Right hindlimb (tissue), 1 donor: ENCODE results near the gene SSTR3.

Experiments
- DNase-seq: peaks from one replicate; pipeline ENCODE4 v3.0.0-alpha.2; 2018

The SSTR3 gene

DNA sequence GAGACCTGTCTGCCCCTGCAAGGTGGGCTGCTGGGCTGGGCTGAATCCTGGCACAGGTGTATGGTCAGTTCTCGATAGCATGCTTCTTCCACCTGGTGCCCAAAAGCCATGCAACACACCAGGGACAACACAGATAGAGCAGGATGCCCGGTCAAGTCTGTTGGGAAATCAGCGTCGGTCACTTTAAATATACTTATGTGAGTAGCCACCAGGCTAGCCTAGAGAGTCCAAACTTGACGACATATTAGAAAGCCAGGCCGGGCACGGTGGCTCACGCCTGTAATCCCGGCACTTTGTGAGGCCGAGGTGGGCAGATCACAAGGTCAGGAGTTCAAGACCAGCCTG is 33.2 kb downstream of the SSTR3 start:
- no peak for DNase-seq

DNA sequence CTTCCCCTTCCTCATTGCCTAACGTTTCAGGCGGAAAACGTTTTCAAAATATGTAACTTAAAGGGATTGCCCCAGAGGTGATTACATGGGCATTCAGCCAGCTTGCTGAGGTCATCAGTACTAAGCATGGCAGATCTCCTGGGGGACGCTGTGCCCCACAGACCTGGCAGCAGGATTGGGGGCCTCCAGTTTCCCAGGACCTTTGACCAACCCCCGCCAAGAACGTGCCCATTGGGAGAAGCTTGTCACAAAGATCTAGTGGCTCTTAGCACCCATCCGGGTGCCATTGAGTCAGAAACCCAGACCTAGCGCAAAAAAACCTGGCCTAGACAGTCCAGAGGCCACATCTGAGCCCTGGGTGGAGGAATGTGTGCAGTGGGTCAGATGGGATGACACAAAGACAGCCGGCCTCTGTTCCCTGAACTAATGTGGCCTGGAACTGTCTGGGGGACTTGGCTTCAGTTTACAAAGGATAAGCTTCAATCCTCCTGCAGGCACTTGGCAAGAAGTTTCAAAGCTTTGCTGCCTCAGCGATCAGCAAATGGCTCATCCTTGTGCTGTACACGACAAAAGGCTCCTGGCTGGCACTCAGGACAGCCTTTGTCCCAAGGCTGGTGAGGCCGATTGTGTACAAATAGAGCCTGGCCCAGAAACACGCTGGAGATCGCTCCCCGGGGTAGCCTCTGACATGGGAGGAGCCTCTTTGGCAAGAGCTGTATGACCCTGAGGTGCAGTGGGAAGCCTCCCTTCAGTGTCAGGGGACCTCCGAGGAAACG is 33.7 kb downstream of the SSTR3 start:
- peak; percentile 56 for DNase-seq

DNA sequence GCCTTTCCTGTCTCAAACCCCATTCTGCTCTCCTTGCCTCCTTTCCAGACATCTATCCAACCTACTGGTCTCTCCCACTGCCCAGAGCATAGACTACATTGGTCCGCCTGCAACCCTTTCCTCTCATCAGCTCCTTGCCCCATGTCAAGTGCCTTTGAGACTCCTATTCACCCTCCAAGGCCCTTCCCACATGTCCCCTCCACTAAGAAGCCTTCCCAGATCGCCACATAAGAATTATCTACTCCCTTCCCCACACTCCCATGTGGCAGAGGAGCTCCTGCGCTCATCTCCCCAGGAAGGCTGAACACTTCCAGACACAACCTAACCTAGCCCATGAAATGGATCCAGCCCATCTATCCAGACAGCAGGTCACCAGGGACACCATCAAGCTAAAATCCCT is 34.5 kb downstream of the SSTR3 start:
- DNase-seq: peak; percentile 7

DNA sequence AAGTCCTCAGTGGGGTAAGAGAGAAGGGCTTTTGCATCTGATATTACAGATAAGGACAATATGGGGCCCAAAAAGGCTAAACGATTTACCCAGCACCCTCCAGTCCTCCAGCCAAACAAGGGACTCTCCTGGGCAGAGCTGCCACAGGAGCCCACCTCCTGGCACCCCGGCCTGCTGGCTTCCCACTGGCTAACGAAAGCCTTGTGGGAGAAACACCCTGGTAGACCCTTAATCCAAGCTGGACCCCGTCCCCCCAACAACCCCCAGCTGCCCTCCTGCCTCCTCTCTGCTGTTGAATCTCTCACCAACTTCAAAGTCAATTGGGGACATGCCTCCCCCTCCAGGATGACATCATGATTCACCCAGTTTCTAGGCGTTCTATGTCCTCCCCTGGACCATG is 35.1 kb downstream of the SSTR3 start:
- DNase-seq: peak; percentile 22

DNA sequence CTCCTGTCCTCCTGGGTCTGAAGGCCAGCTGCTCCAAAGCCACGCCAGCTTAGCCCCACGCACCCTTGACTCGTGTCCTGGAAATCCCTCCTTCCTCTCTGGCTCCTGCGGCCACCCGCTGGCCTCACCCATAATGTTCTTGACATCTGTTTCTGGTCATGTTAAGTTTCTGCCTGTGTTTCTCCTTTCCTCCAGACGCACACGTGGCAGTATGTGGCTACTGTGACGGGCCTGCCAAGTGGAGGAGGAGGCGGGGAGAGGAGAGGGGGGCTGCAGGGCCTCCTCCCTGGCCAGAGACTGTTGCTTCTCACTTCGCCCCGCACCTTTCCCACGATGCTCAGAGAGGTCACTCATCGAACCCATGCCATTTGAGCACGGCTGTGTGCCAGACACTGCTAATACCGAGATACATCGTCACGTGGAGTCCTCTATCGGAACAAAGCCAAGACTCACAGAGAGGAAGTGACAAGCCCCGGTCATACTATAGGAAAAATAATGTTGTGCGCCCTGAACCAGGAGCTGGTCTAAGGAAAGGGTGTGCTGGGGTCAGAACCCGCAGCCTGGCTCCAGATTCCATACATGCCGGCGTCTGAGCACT is 35.7 kb downstream of the SSTR3 start:
- DNase-seq: peak; percentile 95

DNA sequence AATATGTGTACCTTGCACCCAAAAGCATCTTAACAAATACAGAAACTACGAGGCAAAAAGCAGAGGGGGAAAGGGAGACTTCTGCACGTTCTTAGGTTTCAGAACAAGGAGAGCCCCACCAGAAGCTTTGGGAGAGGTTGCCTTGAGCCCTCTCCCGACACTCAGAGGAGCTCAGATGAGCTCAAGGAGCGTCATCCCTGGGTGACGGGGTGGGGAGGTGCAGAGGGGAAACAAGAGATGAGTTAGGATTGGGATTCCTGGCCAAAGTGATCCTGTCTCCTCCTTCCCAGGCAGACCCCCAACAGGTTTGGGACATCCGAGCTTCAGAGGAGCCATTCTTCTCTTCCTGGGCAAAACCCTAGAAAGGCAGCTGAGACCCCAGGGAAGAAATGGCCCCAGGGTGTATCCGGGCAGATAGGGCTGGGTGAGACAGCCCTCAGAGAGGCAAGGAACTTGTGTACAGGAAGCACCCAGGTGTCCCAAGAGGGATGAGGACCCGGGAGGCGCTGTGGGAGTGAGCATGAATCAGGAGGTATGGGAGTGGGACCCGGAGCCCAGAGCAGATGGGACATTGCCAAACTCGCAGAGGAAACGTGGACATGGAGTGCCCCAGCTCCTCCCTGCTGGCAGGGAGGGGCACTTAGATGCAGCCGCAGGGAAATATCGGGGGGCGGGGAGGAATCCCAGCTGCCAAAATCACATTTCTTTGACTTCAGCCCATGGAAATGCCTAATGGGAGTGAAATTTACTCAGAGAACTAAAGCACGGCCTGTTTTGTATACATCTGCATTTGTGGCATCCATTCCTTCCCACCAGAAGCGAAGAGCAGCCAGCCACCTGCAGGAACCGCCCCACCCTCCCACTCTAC is 36.6 kb downstream of the SSTR3 start:
- peak; percentile 67 for DNase-seq

DNA sequence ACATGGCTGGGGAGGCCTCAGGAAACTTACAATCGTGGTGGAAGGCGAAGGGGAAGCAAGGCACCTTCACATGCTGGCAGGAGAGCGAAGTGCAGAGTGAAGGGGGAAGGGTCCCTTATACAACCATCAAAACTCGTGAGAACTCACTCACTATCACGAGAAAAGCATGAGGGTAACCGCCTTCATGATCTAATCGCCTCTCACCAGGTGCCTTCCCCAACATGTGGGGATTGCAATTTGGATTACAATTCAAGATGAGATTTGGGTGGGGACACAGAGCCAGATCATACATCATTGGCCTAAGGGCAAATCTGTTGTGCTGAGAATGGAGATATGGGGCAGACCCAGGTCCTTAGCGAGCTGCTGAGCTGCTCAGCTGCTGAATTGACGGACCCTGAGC is 37.3 kb downstream of the SSTR3 start:
- DNase-seq: peak; percentile 12

DNA sequence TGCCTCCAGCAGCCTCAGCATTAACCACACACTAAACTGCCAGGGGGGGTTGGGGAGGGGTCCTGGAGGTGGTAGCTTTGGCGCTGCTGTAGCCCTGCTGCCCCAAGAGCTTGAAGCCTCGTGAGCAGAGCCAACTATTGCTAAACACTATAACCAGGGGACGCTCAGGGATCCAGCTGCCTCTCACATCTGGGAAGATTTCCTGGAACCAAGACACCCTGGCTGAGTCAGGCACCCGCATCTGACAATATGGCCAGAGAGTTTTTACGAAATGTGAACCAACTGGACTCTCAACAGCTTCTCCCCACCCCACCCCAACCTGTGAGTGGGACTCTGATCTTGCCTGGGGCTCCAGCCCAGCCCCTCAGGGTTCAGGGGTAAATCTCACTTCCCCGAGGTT is 38.6 kb downstream of the SSTR3 start:
- DNase-seq: peak; percentile 55

DNA sequence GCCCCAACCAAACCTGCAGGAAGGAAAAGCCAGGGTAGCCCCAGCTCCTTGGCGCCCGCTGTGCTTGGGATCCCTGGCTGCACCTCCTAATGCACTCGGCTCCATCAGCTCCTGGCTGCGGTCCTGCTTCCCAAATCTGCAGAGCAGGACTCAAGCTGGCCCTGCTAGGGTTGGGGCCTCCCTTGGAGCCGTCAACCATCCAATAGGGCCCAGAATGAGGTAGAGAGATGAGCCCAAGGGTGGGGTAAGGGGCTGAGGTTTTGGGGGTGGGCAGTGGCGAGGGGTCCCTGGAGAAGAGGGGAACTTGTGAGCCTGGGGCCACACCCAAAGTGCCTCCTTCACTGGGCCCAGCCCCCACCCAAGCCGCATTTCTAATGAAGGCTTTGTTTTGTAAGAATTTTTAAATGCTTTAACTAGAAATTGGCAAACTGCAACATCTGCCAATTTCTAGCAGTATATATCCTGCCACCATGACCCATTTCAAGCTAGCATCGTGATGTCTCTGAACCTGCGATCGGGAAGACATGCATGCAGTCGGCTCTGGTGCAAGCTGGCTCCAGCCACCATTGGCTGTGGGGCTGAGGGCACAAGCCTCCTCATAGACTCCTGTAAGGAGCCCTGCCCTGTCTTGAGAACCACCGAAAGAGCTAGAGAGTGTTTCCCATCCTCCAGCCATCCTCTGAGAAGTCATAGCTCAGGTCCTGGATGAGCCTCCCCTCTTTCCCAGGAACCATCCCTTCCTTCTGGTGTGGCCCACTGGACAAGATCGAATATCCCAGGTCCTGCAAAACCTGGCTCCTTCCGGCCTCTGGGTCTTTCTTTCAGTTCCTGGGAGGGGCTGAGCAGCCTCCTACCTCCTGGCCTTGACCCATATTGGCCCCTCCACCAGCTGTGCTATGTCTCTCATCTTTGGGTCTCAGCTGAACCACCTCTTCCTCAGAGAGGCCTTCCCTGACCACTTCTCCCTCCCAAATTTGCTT is 39.7 kb downstream of the SSTR3 start:
- peak; percentile 29 for DNase-seq

DNA sequence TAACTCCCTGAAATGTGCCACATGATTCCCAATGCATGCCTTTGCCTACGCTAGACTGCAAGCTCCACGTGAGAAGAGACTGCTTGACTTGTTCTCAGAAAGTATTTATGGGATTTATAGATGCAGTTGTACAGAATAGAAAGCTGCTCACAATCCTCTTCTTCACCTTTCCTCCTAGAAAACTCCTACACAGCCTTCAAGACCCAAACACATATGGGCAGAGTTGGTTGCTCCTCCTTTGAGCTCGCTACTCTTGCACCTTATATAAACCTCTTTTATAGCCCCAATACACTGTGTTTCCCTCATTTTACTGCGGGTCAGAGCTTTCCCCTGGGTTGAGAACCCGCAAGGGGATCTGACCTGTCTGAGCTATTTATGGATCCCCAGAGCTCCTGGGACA is 40.6 kb downstream of the SSTR3 start:
- DNase-seq: no peak

DNA sequence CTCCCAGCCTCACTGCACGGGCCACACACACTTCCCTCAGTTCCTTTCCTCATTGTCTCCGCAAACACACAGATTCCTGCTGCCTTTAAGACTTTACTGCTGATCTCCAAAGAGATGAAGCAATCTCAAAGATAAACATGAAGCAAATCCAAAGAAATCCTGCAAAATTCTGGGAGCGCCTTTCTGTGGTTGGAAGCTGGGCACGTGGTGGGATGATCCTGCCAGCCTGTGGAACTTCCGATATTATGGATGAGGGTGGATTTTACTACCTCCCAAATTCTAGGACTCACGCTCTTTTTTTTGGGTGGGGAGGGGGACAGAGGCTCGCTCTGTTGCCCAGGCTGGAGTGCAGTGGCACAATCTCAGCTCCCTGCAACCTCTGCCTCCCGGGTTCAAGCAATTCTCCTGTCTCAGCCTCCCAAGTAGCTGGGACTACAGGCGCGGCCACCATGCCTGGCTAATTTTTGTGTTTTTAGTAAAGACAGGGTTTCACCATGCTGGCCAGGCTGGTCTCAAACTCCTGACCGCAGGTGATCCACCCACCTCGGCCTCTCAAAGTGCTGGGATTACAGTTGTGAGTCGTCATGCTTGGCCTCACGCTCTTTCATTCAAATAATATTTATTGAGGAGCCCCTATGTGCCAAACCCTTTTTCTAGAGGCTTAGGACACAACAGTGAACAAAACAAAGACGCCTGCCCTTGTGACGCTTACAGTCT is 41.4 kb downstream of the SSTR3 start:
- peak; percentile 10 for DNase-seq

DNA sequence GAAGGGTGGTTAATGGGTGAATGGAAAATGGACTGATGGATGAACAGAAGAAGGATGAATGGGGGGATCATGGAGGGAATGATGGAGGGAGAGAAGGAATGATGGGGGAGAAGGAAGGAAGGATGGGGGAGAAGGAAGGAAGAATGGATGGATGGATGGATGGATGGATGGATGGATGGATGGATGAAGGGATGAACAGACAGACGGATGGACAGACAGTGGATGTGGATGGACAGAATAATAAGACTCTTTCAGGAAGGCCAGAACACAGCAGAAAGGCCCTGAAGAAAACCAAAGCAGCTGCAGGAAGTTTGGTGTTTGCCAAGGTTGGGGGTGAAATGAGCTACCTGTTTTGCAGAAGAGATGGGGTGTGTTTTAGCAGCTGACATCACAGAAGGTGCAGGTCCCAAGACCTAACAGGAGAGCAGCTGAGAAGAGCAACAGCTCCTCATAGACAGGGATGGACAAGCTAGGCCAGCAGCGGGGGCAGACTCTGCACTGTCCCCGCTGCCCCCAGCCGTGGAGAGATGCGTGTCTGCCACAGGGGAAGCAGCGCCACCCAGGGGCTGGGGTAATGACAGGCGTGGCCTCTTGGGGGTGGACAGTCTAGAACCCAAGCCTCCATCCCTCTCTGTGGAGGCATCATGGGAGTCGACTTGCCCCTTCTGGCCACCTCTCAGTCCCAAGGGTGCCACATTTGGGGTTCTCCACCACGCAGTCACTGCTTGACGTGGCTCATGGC is 42.2 kb downstream of the SSTR3 start:
- DNase-seq: peak; percentile 5

DNA sequence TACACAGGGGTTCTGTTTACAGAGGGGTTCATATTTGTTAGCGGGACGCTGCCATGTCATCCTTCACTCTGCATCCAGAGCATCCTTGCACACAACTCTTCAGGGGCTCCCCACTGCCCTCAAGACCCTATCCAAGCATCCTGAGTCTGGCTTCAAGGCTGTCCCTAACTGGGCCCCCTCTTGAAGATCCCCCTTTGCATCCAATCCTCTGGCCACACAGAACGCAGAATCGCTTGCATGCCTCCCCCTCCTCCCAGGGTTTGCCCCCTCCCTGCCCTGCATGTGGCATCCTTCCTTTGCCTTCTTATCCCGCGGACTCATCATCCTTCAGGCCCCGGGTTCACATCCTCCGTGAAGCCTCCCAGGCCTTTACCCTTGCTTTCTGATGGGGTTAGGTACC is 42.9 kb downstream of the SSTR3 start:
- no peak for DNase-seq

DNA sequence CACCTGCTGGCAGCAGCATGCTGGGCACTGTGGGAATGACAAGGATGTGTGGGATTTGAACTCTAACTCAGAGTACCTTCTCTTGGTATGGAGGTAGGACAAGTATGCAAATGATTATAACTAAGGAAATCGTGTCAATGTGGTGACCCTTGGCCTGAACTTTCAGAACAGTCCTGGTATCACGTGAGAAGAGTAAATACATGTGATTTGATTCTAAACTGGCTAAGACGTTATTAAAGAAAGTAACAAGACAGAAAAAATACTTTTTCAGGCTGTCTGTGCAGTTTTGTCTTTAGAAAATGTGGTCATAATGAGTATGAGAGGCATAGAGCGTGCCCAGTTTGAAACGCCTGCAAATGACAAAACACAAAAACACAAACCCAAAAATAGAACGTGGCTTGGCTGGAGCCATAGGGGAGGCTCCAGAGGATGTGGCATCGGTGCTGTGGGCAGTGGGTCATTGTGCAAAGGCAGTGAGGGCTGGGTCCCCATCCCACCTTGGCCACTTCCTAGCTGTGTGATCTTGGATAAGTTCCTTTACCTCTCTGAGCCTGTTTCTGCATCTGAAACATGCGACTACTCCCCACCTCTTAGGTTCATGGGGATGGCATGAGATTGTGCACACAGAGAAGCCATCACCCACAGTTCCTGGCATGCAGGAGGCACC is 44.2 kb downstream of the SSTR3 start:
- peak; percentile 37 for DNase-seq

DNA sequence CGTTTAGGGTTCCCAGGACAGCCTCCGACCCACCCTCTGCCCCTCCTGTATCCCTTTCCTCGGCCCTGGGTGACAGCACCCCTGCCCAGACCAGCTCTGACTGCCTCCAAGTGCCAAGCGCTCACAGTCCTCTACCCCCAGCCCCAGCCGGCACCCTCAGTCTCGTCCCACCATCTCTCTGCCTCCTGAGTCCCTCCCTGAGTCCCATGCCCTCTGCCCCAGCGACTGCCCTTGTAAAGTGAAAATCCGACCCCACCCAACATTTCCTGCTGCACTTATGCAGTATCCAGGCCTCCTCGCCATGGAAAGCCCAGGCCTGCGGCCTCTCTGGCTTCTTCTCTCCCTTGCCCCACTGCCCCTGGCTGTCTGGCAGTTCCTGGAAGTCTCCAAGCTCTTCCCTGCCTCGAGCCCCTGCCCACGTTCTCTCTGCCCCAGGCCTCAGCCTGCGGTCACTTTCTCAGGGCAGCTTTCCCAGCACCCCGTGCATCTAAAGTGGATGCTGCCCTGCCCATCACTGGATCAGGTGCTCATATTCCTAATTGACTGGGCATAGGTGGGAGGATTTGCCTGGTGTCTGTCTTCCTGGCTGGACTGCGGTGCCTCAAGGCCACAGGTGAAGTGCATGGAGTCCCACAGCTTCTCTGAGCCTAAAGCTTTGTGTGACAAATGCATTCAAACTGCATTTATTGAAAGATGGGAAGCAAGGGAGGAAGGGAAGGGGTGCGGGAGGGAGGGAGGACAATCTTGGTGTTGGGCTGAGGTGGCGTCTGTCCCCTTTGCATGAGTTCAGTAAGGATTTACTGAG is 44.9 kb downstream of the SSTR3 start:
- DNase-seq: peak; percentile 17

DNA sequence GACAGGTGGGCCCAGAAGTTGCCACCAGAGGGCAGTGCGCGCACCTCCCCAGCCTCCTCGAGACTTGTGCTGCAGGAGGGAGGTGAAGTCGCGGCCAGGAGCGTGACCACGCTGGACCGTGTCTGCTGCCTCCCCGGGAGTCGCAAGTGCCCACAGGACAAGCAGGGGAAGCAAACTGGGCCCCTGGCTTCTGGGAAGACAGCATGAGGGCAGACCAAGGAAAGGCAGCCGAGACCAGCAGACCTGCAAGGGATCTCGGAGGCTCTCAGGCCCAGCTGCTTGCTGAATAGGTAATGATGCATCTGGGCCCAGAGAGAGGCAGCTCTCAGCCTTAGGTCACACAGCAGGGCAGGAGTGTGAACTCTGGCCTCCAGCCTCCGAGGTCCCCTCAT is 45.6 kb downstream of the SSTR3 start:
- DNase-seq: peak; percentile 87

DNA sequence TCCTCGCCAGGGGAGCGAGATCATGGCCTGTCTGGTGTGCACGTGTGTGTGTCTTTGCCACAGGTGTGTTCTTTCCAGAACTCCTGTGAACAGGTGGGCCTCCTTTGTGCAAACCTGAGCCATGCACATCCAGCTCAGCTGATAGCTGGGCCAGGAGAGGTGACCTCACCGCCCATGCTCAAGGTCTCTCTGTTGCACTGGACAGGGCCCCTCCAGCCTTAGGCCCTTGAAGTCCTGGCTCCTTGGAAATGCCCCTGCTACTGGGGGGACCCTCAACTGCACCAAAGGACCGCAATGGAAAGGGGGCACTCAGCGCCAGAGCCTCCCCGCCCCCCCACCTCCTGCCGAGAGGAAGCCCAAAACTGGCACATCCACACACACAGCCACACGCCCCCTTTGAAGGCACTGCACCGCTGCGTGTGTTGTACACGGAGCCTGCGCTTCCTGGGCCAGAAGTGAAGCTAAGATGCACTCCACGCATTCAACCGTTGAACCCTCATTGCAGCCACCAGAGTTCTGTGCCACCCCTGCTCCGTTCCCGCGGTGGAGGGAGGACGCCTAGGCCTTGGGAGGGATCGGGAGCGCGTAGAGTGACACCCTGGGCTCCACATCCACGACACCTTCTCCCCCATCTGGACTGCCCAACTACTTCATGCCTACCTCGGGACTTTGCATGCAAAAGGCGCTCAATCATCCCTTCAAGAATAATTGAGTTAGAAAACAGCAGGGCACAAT is 46.2 kb downstream of the SSTR3 start:
- DNase-seq: no peak

DNA sequence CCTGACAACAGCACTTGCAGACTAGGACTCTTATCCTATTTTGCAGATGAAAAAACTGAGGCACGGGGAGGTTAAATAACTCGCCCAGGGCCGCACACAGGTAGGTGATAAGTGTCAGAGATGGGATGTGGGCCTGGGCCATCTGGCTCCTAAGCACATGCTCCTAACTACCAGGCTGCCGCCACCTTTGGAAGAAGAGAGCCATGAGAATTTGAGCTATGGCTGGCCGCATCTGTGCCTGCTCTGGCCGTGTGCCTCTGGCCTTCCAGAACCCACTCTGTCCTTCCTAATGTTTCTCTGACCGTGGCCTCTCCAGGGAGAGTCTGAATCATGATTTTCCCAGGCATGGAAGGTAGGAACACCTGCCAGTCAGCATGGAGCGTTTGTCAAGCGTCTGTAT is 47.2 kb downstream of the SSTR3 start:
- no peak for DNase-seq

DNA sequence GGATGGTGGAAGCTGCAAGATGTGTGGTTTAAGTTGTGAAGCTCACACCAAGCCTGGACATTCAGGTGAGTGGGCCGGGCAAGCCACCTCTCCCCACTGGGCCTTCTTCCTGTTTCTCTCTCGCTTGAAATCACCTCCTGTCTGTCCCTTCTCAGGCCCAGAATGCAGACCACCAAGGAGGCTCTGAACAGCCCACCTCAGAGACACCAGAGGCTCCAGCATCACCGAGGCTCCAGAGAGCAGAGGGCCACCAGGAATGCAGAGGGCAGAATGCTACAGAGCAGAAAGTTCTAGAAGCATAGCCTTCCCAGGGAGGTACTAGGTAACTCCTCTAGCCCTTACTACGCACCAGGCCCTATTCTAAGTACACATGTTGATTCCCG is 47.8 kb downstream of the SSTR3 start:
- no peak for DNase-seq
